Measurements from ENCODE around the gene TMPRSS15.

TMPRSS15 gene

DNA sequence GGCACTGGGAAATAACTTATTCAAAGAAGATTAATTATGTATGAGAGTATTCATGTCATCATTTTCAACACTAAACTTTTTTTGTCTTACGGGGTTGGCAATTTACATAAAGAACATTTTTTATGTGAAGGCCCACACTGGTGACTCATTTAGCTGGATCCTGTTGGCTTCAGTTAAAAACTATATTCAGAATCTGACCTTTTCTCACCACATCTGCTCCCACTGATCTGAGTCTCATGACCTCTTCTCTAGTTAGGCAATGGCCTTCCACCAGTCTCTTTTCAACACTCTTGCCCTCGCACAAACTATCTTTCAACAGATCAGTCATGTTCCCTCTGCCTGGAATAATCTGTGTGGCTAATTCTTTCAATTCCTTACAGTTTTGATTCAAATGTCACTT is 53.4 kb downstream of the TMPRSS15 start:
- H3K36me3 ChIP-seq (ENCODE audit: insufficient read depth, low read length), result no peaks in the 10 kb centered on the region
- H3K27me3 ChIP-seq (ENCODE audit: insufficient read depth, low read length), result no peaks in the 10 kb centered on the region
- no peak overlapping the region for H2AFZ ChIP-seq (ENCODE audit: low read length, unreplicated experiment)
- H3K4me3 ChIP-seq (ENCODE audit: low read depth, low read length), result no peak overlapping the region
- H3K79me2 ChIP-seq (ENCODE audit: control insufficient read depth, insufficient read depth, low read length, unreplicated experiment), result no peaks in the 10 kb centered on the region
- no peak overlapping the region for H3K27ac ChIP-seq (ENCODE audit: low read depth, low read length)
- H3K4me1 ChIP-seq (ENCODE audit: control insufficient read depth, insufficient read depth, low read length, unreplicated experiment), result peaks cover 2% of the 10 kb centered on the region

- no peak overlapping the region for H3K27ac ChIP-seq (ENCODE audit: low read depth, low read length)
- no peak overlapping the region for H3K4me3 ChIP-seq (ENCODE audit: low read depth, low read length)
- no peaks in the 10 kb centered on the region for H3K27me3 ChIP-seq (ENCODE audit: insufficient read depth, low read length)
- H3K36me3 ChIP-seq (ENCODE audit: insufficient read depth, low read length), result no peaks in the 10 kb centered on the region
- peaks cover 2% of the 10 kb centered on the region for H3K4me1 ChIP-seq (ENCODE audit: control insufficient read depth, insufficient read depth, low read length, unreplicated experiment)
- no peaks in the 10 kb centered on the region for H3K79me2 ChIP-seq (ENCODE audit: control insufficient read depth, insufficient read depth, low read length, unreplicated experiment)
- H2AFZ ChIP-seq (ENCODE audit: low read length, unreplicated experiment), result no peak overlapping the region
Measured at GRCh38 chr21:18349468-18349867, 54.1 kb downstream of the TMPRSS15 start.

DNA sequence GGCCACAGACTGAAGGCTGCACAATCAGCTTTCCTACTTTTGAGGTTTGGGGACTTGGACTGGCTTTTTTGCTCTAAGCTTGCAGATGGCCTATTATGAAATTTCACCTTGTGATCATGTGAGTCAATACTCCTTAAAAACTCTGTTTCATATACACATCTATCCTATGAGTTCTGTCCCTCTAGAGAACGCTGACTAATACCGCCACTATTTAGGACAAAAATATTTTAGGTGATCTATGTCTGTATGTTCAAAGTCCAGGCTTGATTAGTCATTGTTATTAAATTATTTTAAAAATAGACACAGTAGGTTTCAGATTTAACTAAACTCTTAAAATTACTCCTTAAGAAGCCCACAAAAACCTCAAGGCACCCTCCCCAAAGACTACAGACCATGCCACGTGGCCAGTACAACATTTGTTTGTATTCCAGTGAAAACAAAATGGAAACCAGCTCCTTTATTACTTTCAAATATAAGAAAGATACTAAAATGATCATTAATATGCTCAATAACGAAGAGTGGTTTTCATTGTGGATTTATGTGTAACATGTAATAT is 63.1 kb downstream of the TMPRSS15 start:
- Histone ChIP-seq H3K4me1 (ENCODE audit: control insufficient read depth, insufficient read depth, low read length, unreplicated experiment) (no peaks in the 10 kb centered on the region), H3K36me3 (ENCODE audit: insufficient read depth, low read length) (no peaks in the 10 kb centered on the region), H3K27me3 (ENCODE audit: insufficient read depth, low read length) (no peaks in the 10 kb centered on the region), H3K27ac (ENCODE audit: low read depth, low read length) (0 out of 2 replicates have a peak overlapping the region, but pooled peaks have one; percentile 9), H2AFZ (ENCODE audit: low read length, unreplicated experiment) (no peak overlapping the region), H3K4me3 (ENCODE audit: low read depth, low read length) (no peak overlapping the region), H3K79me2 (ENCODE audit: control insufficient read depth, insufficient read depth, low read length, unreplicated experiment) (no peaks in the 10 kb centered on the region)

DNA sequence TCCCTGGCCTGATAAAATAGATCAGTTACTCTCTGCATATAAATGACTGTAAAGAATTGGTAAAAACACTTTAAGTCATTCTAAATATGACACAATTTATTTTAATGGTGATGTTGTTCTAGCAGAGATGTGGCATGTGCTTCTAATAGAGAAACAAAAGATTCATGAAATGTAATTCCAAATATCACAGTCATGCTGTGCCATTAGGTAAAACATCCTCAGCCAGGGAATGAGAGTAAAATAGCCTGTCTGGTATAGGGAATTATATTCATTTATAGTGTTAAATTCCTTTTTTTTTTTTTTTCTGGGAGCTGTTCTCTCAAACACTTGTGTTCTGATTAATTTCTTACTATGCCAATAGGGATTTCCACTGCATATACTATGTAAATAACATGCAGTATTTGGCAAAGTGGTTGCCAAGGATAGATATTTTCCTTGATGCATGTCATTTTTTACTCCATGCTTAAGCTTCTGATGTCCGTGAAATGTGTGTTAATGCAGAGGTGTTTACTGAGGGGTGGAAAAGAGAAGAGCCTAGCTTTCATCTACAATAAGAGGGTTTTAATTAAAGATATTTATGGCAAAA is 67.8 kb downstream of the TMPRSS15 start:
- Histone ChIP-seq H3K4me3 (ENCODE audit: low read depth, low read length) (no peak overlapping the region), H3K27ac (ENCODE audit: low read depth, low read length) (no peak overlapping the region), H3K4me1 (ENCODE audit: control insufficient read depth, insufficient read depth, low read length, unreplicated experiment) (no peaks in the 10 kb centered on the region), H3K36me3 (ENCODE audit: insufficient read depth, low read length) (no peaks in the 10 kb centered on the region), H2AFZ (ENCODE audit: low read length, unreplicated experiment) (no peak overlapping the region), H3K79me2 (ENCODE audit: control insufficient read depth, insufficient read depth, low read length, unreplicated experiment) (no peaks in the 10 kb centered on the region), H3K27me3 (ENCODE audit: insufficient read depth, low read length) (no peaks in the 10 kb centered on the region)

DNA sequence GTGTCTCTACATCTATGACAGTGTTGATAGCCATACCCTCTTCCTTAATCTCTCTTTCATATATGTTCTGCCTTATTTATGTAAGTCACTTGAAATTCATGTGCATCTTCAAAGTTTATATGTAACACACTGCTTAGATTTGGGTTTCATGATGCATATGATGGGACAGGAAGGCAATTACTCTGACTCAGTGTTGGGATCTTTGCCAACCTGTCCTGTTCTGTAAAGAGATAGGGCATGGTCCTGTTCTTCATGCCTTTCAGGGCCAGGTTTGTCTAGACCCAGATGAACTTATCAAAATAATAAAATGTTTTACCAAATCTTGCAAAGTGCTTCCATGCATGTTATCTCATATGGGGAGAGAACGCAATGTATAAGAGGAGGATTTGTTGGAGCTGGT is 69.5 kb downstream of the TMPRSS15 start:
- Histone ChIP-seq H3K27ac (ENCODE audit: low read depth, low read length) (no peak overlapping the region), H2AFZ (ENCODE audit: low read length, unreplicated experiment) (no peak overlapping the region), H3K4me1 (ENCODE audit: control insufficient read depth, insufficient read depth, low read length, unreplicated experiment) (no peaks in the 10 kb centered on the region), H3K27me3 (ENCODE audit: insufficient read depth, low read length) (no peaks in the 10 kb centered on the region), H3K79me2 (ENCODE audit: control insufficient read depth, insufficient read depth, low read length, unreplicated experiment) (no peaks in the 10 kb centered on the region), H3K4me3 (ENCODE audit: low read depth, low read length) (no peak overlapping the region), H3K36me3 (ENCODE audit: insufficient read depth, low read length) (no peaks in the 10 kb centered on the region)

- H2AFZ ChIP-seq (ENCODE audit: low read length, unreplicated experiment), result no peak overlapping the region
- H3K27ac ChIP-seq (ENCODE audit: low read depth, low read length), result no peak overlapping the region
- no peaks in the 10 kb centered on the region for H3K79me2 ChIP-seq (ENCODE audit: control insufficient read depth, insufficient read depth, low read length, unreplicated experiment)
- no peaks in the 10 kb centered on the region for H3K27me3 ChIP-seq (ENCODE audit: insufficient read depth, low read length)
- H3K4me1 ChIP-seq (ENCODE audit: control insufficient read depth, insufficient read depth, low read length, unreplicated experiment), result no peaks in the 10 kb centered on the region
- no peaks in the 10 kb centered on the region for H3K36me3 ChIP-seq (ENCODE audit: insufficient read depth, low read length)
- no peak overlapping the region for H3K4me3 ChIP-seq (ENCODE audit: low read depth, low read length)
Measured at GRCh38 chr21:18318156-18318555, 85.4 kb downstream of the TMPRSS15 start.

DNA sequence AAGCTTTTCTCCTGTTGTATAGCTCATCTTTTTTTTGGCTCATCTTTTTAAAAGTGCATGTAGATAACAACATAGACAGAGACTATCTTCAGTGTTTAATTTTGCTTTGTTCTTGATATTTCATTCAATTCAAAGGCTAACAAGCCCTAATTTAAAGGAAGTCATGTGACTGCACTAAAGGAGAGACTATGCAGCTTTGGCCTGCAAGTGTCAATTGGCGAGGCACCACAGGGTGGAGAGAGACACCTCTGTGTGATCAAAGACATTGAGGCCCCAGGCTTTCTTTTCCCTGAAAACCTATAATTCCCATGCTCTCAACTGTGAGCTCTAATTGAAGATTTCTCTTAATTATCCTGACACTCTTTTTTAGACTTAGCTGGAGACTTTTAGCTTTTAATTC is 105.4 kb downstream of the TMPRSS15 start:
- Histone ChIP-seq H3K4me1 (ENCODE audit: control insufficient read depth, insufficient read depth, low read length, unreplicated experiment) (no peaks in the 10 kb centered on the region), H3K27me3 (ENCODE audit: insufficient read depth, low read length) (no peaks in the 10 kb centered on the region), H2AFZ (ENCODE audit: low read length, unreplicated experiment) (no peak overlapping the region), H3K79me2 (ENCODE audit: control insufficient read depth, insufficient read depth, low read length, unreplicated experiment) (no peaks in the 10 kb centered on the region), H3K36me3 (ENCODE audit: insufficient read depth, low read length) (no peaks in the 10 kb centered on the region), H3K4me3 (ENCODE audit: low read depth, low read length) (no peak overlapping the region), H3K27ac (ENCODE audit: low read depth, low read length) (no peak overlapping the region)

- Histone ChIP-seq H3K27me3 (ENCODE audit: insufficient read depth, low read length) (no peaks in the 10 kb centered on the region), H3K36me3 (ENCODE audit: insufficient read depth, low read length) (no peaks in the 10 kb centered on the region), H3K27ac (ENCODE audit: low read depth, low read length) (no peak overlapping the region), H2AFZ (ENCODE audit: low read length, unreplicated experiment) (no peak overlapping the region), H3K4me3 (ENCODE audit: low read depth, low read length) (no peak overlapping the region), H3K79me2 (ENCODE audit: control insufficient read depth, insufficient read depth, low read length, unreplicated experiment) (no peaks in the 10 kb centered on the region), H3K4me1 (ENCODE audit: control insufficient read depth, insufficient read depth, low read length, unreplicated experiment) (no peaks in the 10 kb centered on the region)
Measured at GRCh38 chr21:18294100-18294499, 109.5 kb downstream of the TMPRSS15 start.

DNA sequence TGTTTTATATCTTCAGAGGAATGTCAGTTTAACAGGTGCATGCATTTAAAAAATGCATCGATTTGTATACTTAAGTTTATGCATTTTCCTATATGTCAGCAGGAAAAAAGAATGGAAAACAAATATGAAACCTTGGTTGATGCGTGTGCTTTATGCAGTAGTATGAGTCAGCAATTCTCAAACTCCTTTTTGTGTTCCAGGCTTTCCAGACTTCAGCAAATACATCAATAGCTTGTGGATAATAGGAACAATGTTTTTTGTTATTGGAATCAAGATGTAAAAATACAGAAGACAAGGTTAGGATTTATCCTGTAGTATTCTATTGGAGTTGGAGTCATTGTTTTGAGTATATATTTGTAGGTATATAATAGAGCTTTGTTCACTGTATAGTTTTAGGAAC is 113.7 kb downstream of the TMPRSS15 start:
- Histone ChIP-seq H2AFZ (ENCODE audit: low read length, unreplicated experiment) (no peak overlapping the region), H3K27me3 (ENCODE audit: insufficient read depth, low read length) (no peaks in the 10 kb centered on the region), H3K36me3 (ENCODE audit: insufficient read depth, low read length) (no peaks in the 10 kb centered on the region), H3K79me2 (ENCODE audit: control insufficient read depth, insufficient read depth, low read length, unreplicated experiment) (no peaks in the 10 kb centered on the region), H3K4me1 (ENCODE audit: control insufficient read depth, insufficient read depth, low read length, unreplicated experiment) (no peaks in the 10 kb centered on the region), H3K27ac (ENCODE audit: low read depth, low read length) (no peak overlapping the region), H3K4me3 (ENCODE audit: low read depth, low read length) (no peak overlapping the region)

- Histone ChIP-seq H3K27ac (ENCODE audit: low read depth, low read length) (no peak overlapping the region), H3K27me3 (ENCODE audit: insufficient read depth, low read length) (no peaks in the 10 kb centered on the region), H3K4me3 (ENCODE audit: low read depth, low read length) (no peak overlapping the region), H3K4me1 (ENCODE audit: control insufficient read depth, insufficient read depth, low read length, unreplicated experiment) (no peaks in the 10 kb centered on the region), H3K79me2 (ENCODE audit: control insufficient read depth, insufficient read depth, low read length, unreplicated experiment) (no peaks in the 10 kb centered on the region), H2AFZ (ENCODE audit: low read length, unreplicated experiment) (no peak overlapping the region), H3K36me3 (ENCODE audit: insufficient read depth, low read length) (no peaks in the 10 kb centered on the region)
Measured at GRCh38 chr21:18285379-18285778, 118.2 kb downstream of the TMPRSS15 start.

DNA sequence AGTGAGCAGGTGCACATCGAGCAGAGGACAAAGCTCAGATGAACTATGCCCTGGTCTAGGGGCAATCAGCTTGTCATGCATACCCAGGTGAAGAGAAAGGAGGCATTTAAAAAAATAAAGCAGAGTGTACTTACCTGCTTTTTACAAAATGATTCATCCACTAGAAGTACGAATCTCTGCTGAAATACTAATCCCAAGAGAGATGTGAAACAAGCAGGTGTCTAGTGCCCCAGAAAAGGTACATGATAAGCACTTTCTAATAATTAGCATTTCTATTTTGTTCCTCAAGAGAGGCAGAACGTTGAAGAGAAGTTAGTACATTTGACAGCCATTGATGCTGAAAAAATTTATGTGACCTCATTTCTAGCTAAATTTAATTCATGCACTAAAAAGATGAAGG is 127.8 kb downstream of the TMPRSS15 start:
- H3K4me1 ChIP-seq (ENCODE audit: control insufficient read depth, insufficient read depth, low read length, unreplicated experiment), result no peaks in the 10 kb centered on the region
- H3K79me2 ChIP-seq (ENCODE audit: control insufficient read depth, insufficient read depth, low read length, unreplicated experiment), result no peaks in the 10 kb centered on the region
- H3K27ac ChIP-seq (ENCODE audit: low read depth, low read length), result no peak overlapping the region
- no peak overlapping the region for H3K4me3 ChIP-seq (ENCODE audit: low read depth, low read length)
- no peaks in the 10 kb centered on the region for H3K36me3 ChIP-seq (ENCODE audit: insufficient read depth, low read length)
- H2AFZ ChIP-seq (ENCODE audit: low read length, unreplicated experiment), result no peak overlapping the region
- no peaks in the 10 kb centered on the region for H3K27me3 ChIP-seq (ENCODE audit: insufficient read depth, low read length)

All from ACC112 (cell line).